Measurements from ENCODE around the gene ZNF331.

- no peak for TF ChIP-seq POLR2A (IDR thresholded peaks at IDR 0.05)
- TF ChIP-seq CTCF (IDR thresholded peaks at IDR 0.05 in 4 of 5, conservative IDR thresholded peaks at IDR 0.05 in 1 of 5): no peak
Observed at GRCh38 chr19:53626976-53627375, 89.0 kb downstream of the ZNF331 start.
